HepG2 (cell line): ENCODE data around the gene CIROP. TPM values are rescaled to one million over a fixed set of nuclear protein-coding genes. Genes with fewer than 3 reads are reported as not detected.

Source experiments
- ATAC-seq: fragments of 200-7000 bp; cut with Tn5 transposase; 3 replicates; pipeline ENCODE4 v1.9.1; 2020; ENCODE audit warnings: mild to moderate bottlenecking, moderate library complexity
- BruUV-seq: library from RNA; stranded (reverse); fragments of 400-500 nt; replicated peaks from 2 replicates; lab custom pipeline; 2021; lab: Mats Ljungman, UMichigan
- CTCF ChIA-PET: fragments of 300-600 bp; formaldehyde crosslinking; extraction: SDS; loops from one replicate; lab custom pipeline; 2021; ENCODE audit warnings: low total read pairs, inconsistent platforms, low intra/inter-chr PET ratio; lab: Yijun Ruan, JAX
- POLR2A ChIA-PET: fragments of 350-600 bp; sonication (Branson Sonifier 250); formaldehyde crosslinking; loops from one replicate; lab custom pipeline; 2020; ENCODE audit warnings: antibody characterized with exemption, inconsistent platforms; lab: Yijun Ruan, JAX
- DNase-seq: peaks from one replicate; pipeline ENCODE4 v3.0.0-alpha.2; 2015; ENCODE audit warnings: low spot score
- FAIRE-seq: peaks from 3 replicates; lab custom pipeline; 2011; peaks lifted over from hg19 to GRCh38; lab: Jason Lieb, UNC
- H2AFZ ChIP-seq: one replicate; pipeline ENCODE4 v1.6.1; 2011; ENCODE audit warnings: low read length, inconsistent platforms
- H3K27ac ChIP-seq: fragments of 300-600 bp; 3 replicates; pipeline ENCODE4 v1.8.0; 2011; ENCODE audit warnings: mixed run types, mild to moderate bottlenecking, mixed read lengths, low read length, inconsistent platforms; ENCODE audit not compliant: insufficient read depth; ENCODE audit errors: extremely low read length
- H3K27me3 ChIP-seq, 2 experiments: fragments of 200-600 bp in 1 of 2; 2 replicates in 1 of 2; 3 replicates in 1 of 2; pipeline versions ENCODE4 v1.6.0 to v1.8.0; 2011; ENCODE audit warnings: low read length in 2 of 2, mild to moderate bottlenecking in 2 of 2, moderate library complexity in 2 of 2, inconsistent platforms in 1 of 2; ENCODE audit not compliant: insufficient read depth in 2 of 2, control insufficient read depth in 1 of 2
- H3K36me3 ChIP-seq, 2 experiments: fragments of 200-600 bp in 1 of 2; replicated peaks in 1 of 2; 2 replicates in 1 of 2; 3 replicates in 1 of 2; pipeline versions ENCODE4 v1.5.1 to v1.8.0; 2011; ENCODE audit warnings: low read length in 2 of 2, inconsistent platforms in 1 of 2; ENCODE audit not compliant: insufficient read depth in 2 of 2, control insufficient read depth in 1 of 2
- H3K4me1 ChIP-seq: 2 replicates; pipeline ENCODE4 v1.5.1; 2012; ENCODE audit warnings: low read length, inconsistent platforms; ENCODE audit not compliant: insufficient read depth
- H3K4me2 ChIP-seq: 2 replicates; pipeline ENCODE4 v1.6.0; 2011; ENCODE audit warnings: low read depth, low read length, inconsistent platforms
- H3K4me3 ChIP-seq, 3 experiments: fragments of 200-600 bp in 1 of 3; sonication (generic), shearing (Covaris generic) in 1 of 3; replicated peaks in 1 of 3; 2 replicates each; pipeline ENCODE4 v1.5.1; 2011 to 2016; ENCODE audit warnings: low read length in 3 of 3, inconsistent platforms in 2 of 3, low read depth in 2 of 3, mild to moderate bottlenecking in 2 of 3, control low read depth in 1 of 3, mixed read lengths in 1 of 3; ENCODE audit not compliant: insufficient read depth in 1 of 3
- H3K79me2 ChIP-seq: one replicate; pipeline ENCODE4 v1.6.1; 2011; ENCODE audit warnings: low read length, inconsistent platforms; ENCODE audit not compliant: insufficient read depth
- H3K9ac ChIP-seq: 2 replicates; pipeline ENCODE4 v1.6.0; 2011; ENCODE audit warnings: mild to moderate bottlenecking, low read depth, low read length, inconsistent platforms; ENCODE audit not compliant: insufficient read depth
- H3K9me3 ChIP-seq: 2 replicates; pipeline ENCODE4 v1.5.1; 2012; ENCODE audit warnings: mild to moderate bottlenecking, low read length
- H4K20me1 ChIP-seq: 2 replicates; pipeline ENCODE4 v1.6.0; 2011; ENCODE audit warnings: inconsistent platforms, mild to moderate bottlenecking, low read length, moderate library complexity; ENCODE audit not compliant: insufficient read depth
- DZIP1 ChIP-seq: sonication (generic); formaldehyde crosslinking; IDR thresholded peaks from 2 replicates; pipeline ENCODE4 v1.5.0; 2020; ENCODE audit warnings: mild to moderate bottlenecking, missing genetic modification reagents
- HCFC1 ChIP-seq: fragments of 150-350 bp; IDR thresholded peaks from 2 replicates; pipeline ENCODE4 v1.6.1; 2014; ENCODE audit warnings: low read depth, low read length
- HDAC1 ChIP-seq: sonication (generic); formaldehyde crosslinking; IDR thresholded peaks from 2 replicates; pipeline ENCODE4 v1.5.1; 2020; ENCODE audit warnings: mild to moderate bottlenecking, missing genetic modification reagents
- MAFG ChIP-seq: sonication (generic); formaldehyde crosslinking; IDR thresholded peaks from 2 replicates; pipeline ENCODE4 v1.5.1; 2020; ENCODE audit warnings: mild to moderate bottlenecking, missing genetic modification reagents
- TFAP4 ChIP-seq: sonication (generic); IDR thresholded peaks from 2 replicates; pipeline ENCODE4 v1.6.1; 2016; ENCODE audit warnings: low read depth, borderline replicate concordance
- ZBTB34 ChIP-seq: sonication (generic); formaldehyde crosslinking; IDR thresholded peaks from 2 replicates; pipeline ENCODE4 v1.8.0; 2022; ENCODE audit warnings: mild to moderate bottlenecking, missing genetic modification reagents
- ZFP82 ChIP-seq: sonication (generic); formaldehyde crosslinking; IDR thresholded peaks from 2 replicates; pipeline ENCODE4 v1.5.1; 2020; ENCODE audit warnings: mild to moderate bottlenecking, missing genetic modification reagents, borderline replicate concordance
- in situ Hi-C: cut with HindIII; loops from 2 replicates; pipeline ENCODE4 v1.10.0; 2017; ENCODE audit warnings: low pct_unique_long_range_greater_than_20kb; ENCODE audit not compliant: extremely low pct_ligation_motif_present
- intact Hi-C: fragments of 100-400 bp; cut with micrococcal nuclease; formaldehyde crosslinking; loops from one replicate; pipeline ENCODE4 v1.10.0; 2022; ENCODE audit not compliant: unreplicated experiment
- polyA plus RNA-seq, 8 experiments: library from polyadenylated mRNA; depleted of rRNA in 3 of 8; stranded (reverse) in 7 of 8; unstranded in 1 of 8; fragments of >200 nt; fragmentation: Illumina TruSeq in 4 of 8; extraction: Trizol in 4 of 8; gene quantifications; 2 replicates each; pipeline versions ENCODE4 v1.2.1 to v1.2.3, GENCODE V29; 2011 to 2016; ENCODE audit warnings: low read depth in 4 of 8, missing spikeins in 1 of 8, mixed read lengths in 1 of 8; ENCODE audit not compliant: insufficient read depth in 1 of 8
- total RNA-seq, 5 experiments: library from RNA; depleted of rRNA; stranded (reverse); fragments of >200 nt; fragmentation: Illumina TruSeq; extraction: Trizol; gene quantifications; 2 replicates each; pipeline ENCODE4 v1.2.3, GENCODE V29; 2016; ENCODE audit warnings: low read depth in 1 of 5

The CIROP gene
- total and polyA plus RNA-seq, 2 of the 13 experiments (the other 11 are each of a cell fraction or from before 2014, with no cell fraction given) = 0.07 TPM; not detected in 1

- POLR2A ChIA-PET = no interaction called here
- H4K20me1 ChIP-seq = no peaks in the 10 kb centered on the region
- no peaks in the 10 kb centered on the region for H3K79me2 ChIP-seq
- no peak for TF ChIP-seq ZFP82 (CRISPR knock-in tag)
- TF ChIP-seq HCFC1 = no peak
- no peak for TF ChIP-seq MAFG
- no peak for TF ChIP-seq HDAC1 (CRISPR knock-in tag)
- no peak for TF ChIP-seq TFAP4
- TF ChIP-seq DZIP1 (CRISPR knock-in tag) = no peak
- no peak for TF ChIP-seq ZBTB34
- BruUV-seq = no TSS peak
- no peak overlapping the region for H3K27ac ChIP-seq
- H3K9ac ChIP-seq = no peak overlapping the region
- no peak overlapping the region for H2AFZ ChIP-seq
- DNase-seq = no peak
- no peaks in the 10 kb centered on the region for H3K4me1 ChIP-seq
- no peak for ATAC-seq
- in situ Hi-C loops = no loop called here
- FAIRE-seq = no peak
- H3K27me3 ChIP-seq = peaks cover 12 to 50% of the 10 kb centered on the region in 2 experiments
- no peaks in the 10 kb centered on the region for H3K9me3 ChIP-seq
- CTCF ChIA-PET = no interaction called here
- intact Hi-C loops = no loop called here
- H3K36me3 ChIP-seq = no peaks in the 10 kb centered on the region
- H3K4me2 ChIP-seq = no peak overlapping the region
- no peak overlapping the region for H3K4me3 ChIP-seq
Measured at GRCh38 chr14:23149745-23150144, 45.0 kb upstream of the CIROP start.
